Mesenchymal stem cell (in vitro differentiated cells and primary cell): ENCODE results near the gene SSBP2.
"Not testable (repeated sequence)": the region's sequence is repeated elsewhere in the genome, so short reads cannot be mapped to it uniquely, and the experiment has no call there.

Source experiments
- DNase-seq: peaks from one replicate; pipeline ENCODE4 v3.0.0-alpha.2; 2013
- H2AFZ ChIP-seq: one replicate; pipeline ENCODE4 v1.6.1; 2013; ENCODE audit warnings: low read depth, mild to moderate bottlenecking, control low read depth, inconsistent platforms, low read length, moderate library complexity
- H2AK5ac ChIP-seq: 2 replicates; pipeline ENCODE4 v1.6.1; 2013; ENCODE audit warnings: low read length, moderate library complexity, mild to moderate bottlenecking, inconsistent platforms; ENCODE audit not compliant: severe bottlenecking
- H2BK120ac ChIP-seq: one replicate; pipeline ENCODE4 v1.6.1; 2013; ENCODE audit warnings: low read depth, mild to moderate bottlenecking, inconsistent platforms, low read length, moderate library complexity
- H2BK12ac ChIP-seq, 2 experiments: one replicate each; pipeline ENCODE4 v1.6.1; 2013; ENCODE audit warnings: inconsistent platforms in 2 of 2, low read length in 2 of 2, mild to moderate bottlenecking in 2 of 2, moderate library complexity in 2 of 2, control low read depth in 1 of 2
- H2BK15ac ChIP-seq: one replicate; pipeline ENCODE4 v1.6.1; 2013; ENCODE audit warnings: mild to moderate bottlenecking, low read depth, inconsistent platforms; ENCODE audit not compliant: poor library complexity, severe bottlenecking
- H2BK5ac ChIP-seq: 2 replicates; pipeline ENCODE4 v1.6.1; 2013; ENCODE audit warnings: low read depth, mild to moderate bottlenecking, low read length, control low read depth, inconsistent platforms; ENCODE audit not compliant: poor library complexity, severe bottlenecking
- H3K14ac ChIP-seq, 2 experiments: one replicate each; pipeline ENCODE4 v1.6.1; 2013; ENCODE audit warnings: inconsistent platforms in 2 of 2, low read length in 2 of 2, control low read depth in 1 of 2, mild to moderate bottlenecking in 1 of 2, moderate library complexity in 1 of 2
- H3K18ac ChIP-seq, 2 experiments: one replicate each; pipeline ENCODE4 v1.6.1; 2013; ENCODE audit warnings: inconsistent platforms in 2 of 2, low read length in 2 of 2, control low read depth in 1 of 2, low read depth in 1 of 2, mild to moderate bottlenecking in 1 of 2
- H3K23ac ChIP-seq, 2 experiments: one replicate each; pipeline ENCODE4 v1.6.1; 2013; ENCODE audit warnings: inconsistent platforms in 2 of 2, low read length in 2 of 2, mild to moderate bottlenecking in 2 of 2, moderate library complexity in 2 of 2, control low read depth in 1 of 2
- H3K27ac ChIP-seq: 2 replicates; pipeline ENCODE4 v1.5.1; 2013; ENCODE audit warnings: mild to moderate bottlenecking, moderate library complexity, low read length, control low read depth, inconsistent platforms; ENCODE audit not compliant: poor library complexity, severe bottlenecking
- H3K27me3 ChIP-seq, 2 experiments: 2 replicates each; pipeline versions ENCODE4 v1.6.1 to v1.7.0; 2013; ENCODE audit warnings: low read length in 2 of 2, mild to moderate bottlenecking in 2 of 2, moderate library complexity in 2 of 2, control low read depth in 1 of 2, inconsistent platforms in 1 of 2; ENCODE audit not compliant: control insufficient read depth in 1 of 2, insufficient read depth in 1 of 2
- H3K36me3 ChIP-seq, 2 experiments: 2 replicates each; pipeline versions ENCODE4 v1.6.1 to v1.7.0; 2013; ENCODE audit warnings: low read length in 2 of 2, control low read depth in 1 of 2, inconsistent platforms in 1 of 2, low read depth in 1 of 2, mild to moderate bottlenecking in 1 of 2; ENCODE audit not compliant: insufficient read depth in 2 of 2, control insufficient read depth in 1 of 2
- H3K4ac ChIP-seq, 2 experiments: one replicate each; pipeline ENCODE4 v1.6.1; 2013; ENCODE audit warnings: inconsistent platforms in 2 of 2, low read length in 2 of 2, mild to moderate bottlenecking in 2 of 2, moderate library complexity in 2 of 2, control low read depth in 1 of 2, low read depth in 1 of 2
- H3K4me1 ChIP-seq: 2 replicates; pipeline ENCODE4 v1.6.1; 2013; ENCODE audit warnings: low read depth, low read length, control low read depth; ENCODE audit not compliant: control insufficient read depth, insufficient read depth
- H3K4me2 ChIP-seq: 2 replicates; pipeline ENCODE4 v1.6.1; 2013; ENCODE audit warnings: low read length, mild to moderate bottlenecking, inconsistent platforms; ENCODE audit not compliant: poor library complexity, severe bottlenecking
- H3K4me3 ChIP-seq, 2 experiments: 2 replicates each; pipeline versions ENCODE4 v1.5.1 to v1.7.0; 2013; ENCODE audit warnings: low read length in 2 of 2, mild to moderate bottlenecking in 2 of 2, control low read depth in 1 of 2, low read depth in 1 of 2; ENCODE audit not compliant: insufficient read depth in 1 of 2
- H3K79me1 ChIP-seq: replicated peaks from 2 replicates; pipeline ENCODE4 v1.6.1; 2013; ENCODE audit warnings: mild to moderate bottlenecking, control low read depth, low read length, inconsistent platforms; ENCODE audit not compliant: poor library complexity, severe bottlenecking
- H3K9ac ChIP-seq: 2 replicates; pipeline ENCODE4 v1.7.0; 2013; ENCODE audit warnings: mild to moderate bottlenecking, low read length, moderate library complexity
- H3K9me3 ChIP-seq: 2 replicates; pipeline ENCODE4 v1.7.0; 2013; ENCODE audit warnings: mild to moderate bottlenecking, low read length; ENCODE audit not compliant: control insufficient read depth
- H4K8ac ChIP-seq: one replicate; pipeline ENCODE4 v1.6.1; 2013; ENCODE audit warnings: inconsistent platforms, mild to moderate bottlenecking, low read length, moderate library complexity
- H4K91ac ChIP-seq: one replicate; pipeline ENCODE4 v1.6.1; 2013; ENCODE audit warnings: mild to moderate bottlenecking, low read length, inconsistent platforms
- WGBS: methylation state at CpG from one replicate; pipeline ENCODE4 v1.1.7; 2013; ENCODE audit warnings: mixed read lengths; 5-methylcytosine and 5-hydroxymethylcytosine counted together

The SSBP2 gene

DNA sequence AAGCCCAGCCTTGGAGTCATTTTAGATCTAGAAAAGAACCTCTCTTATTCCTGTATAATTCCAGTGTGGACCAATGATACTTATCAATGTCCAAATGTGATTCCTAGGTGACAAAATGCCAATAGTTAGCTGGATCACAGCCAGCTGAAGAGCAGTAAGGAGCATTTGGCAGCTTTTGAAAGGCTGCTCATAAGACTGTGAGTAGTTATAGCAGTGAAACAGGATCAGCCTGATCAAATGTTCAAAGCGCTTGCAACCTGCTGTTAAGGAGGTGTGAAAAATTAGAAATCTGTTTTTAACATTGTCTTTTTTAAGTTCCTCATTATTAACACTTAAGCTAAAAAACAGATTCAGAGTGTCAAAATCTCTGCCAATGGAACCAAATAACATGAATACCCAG lies 85.1 kb downstream of the SSBP2 start:
- no peaks in the 10 kb centered on the region for H3K36me3 ChIP-seq
- no peak for DNase-seq
- peaks cover 3% of the 10 kb centered on the region for H3K79me1 ChIP-seq
- H3K27me3 ChIP-seq: no peaks in the 10 kb centered on the region
- H3K9me3 ChIP-seq: peaks cover under 1% of the 10 kb centered on the region
- no peak overlapping the region for H3K23ac ChIP-seq
- H2AFZ ChIP-seq: no peak overlapping the region
- no peak overlapping the region for H2BK120ac ChIP-seq
- no peak overlapping the region for H3K18ac ChIP-seq
- H3K4me1 ChIP-seq: no peaks in the 10 kb centered on the region
- H3K9ac ChIP-seq: no peak overlapping the region
- no peak overlapping the region for H4K91ac ChIP-seq
- no peak overlapping the region for H2BK5ac ChIP-seq
- no peak overlapping the region for H3K4me3 ChIP-seq
- H2BK12ac ChIP-seq: no peak overlapping the region
- H3K4me2 ChIP-seq: no peak overlapping the region
- H4K8ac ChIP-seq: no peak overlapping the region
- H2AK5ac ChIP-seq: no peak overlapping the region
- H2BK15ac ChIP-seq: no peak overlapping the region
- no peak overlapping the region for H3K27ac ChIP-seq
- no peak overlapping the region for H3K4ac ChIP-seq
- WGBS: no CpG with 5 or more reads among the region's 1 CpG
- H3K14ac ChIP-seq: no peak overlapping the region

DNA sequence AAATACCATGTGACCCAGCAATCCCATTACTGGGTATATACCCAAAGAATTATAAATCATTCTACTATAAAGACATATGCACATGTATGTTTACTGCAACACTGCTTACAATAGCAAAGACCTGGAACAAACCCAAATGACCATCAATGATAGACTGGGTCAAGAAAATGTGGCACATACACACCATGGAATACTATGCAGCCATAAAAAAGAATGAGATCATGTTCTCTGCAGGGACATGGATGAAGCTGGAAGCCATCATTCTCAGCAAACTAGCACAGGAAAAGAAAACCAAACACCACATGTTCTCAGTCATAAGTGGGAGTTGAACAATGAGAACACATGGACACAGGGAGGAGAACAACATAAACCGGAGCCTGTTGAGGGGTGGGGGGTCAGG lies 90.3 kb downstream of the SSBP2 start:
- H3K4me3 ChIP-seq, H3K9me3 ChIP-seq, H3K4me2 ChIP-seq, H3K36me3 ChIP-seq, H3K79me1 ChIP-seq, H3K27me3 ChIP-seq, H4K91ac ChIP-seq, H4K8ac ChIP-seq, H2BK12ac ChIP-seq, H3K9ac ChIP-seq, H2BK120ac ChIP-seq, H3K14ac ChIP-seq, H3K18ac ChIP-seq, H3K27ac ChIP-seq, H2AK5ac ChIP-seq, H2BK5ac ChIP-seq, H3K23ac ChIP-seq, H2AFZ ChIP-seq, H3K4ac ChIP-seq, H3K4me1 ChIP-seq, DNase-seq, H2BK15ac ChIP-seq: not testable (repeated sequence)
- 100% methylated on average over 1 of the region's 1 CpG for WGBS

- H2BK12ac ChIP-seq: no peak overlapping the region
- H3K4ac ChIP-seq: no peak overlapping the region
- no peak overlapping the region for H2BK120ac ChIP-seq
- no peaks in the 10 kb centered on the region for H3K36me3 ChIP-seq
- no peak overlapping the region for H3K4me3 ChIP-seq
- no peak for DNase-seq
- H3K79me1 ChIP-seq: peaks cover 2% of the 10 kb centered on the region
- no peaks in the 10 kb centered on the region for H3K4me1 ChIP-seq
- H3K18ac ChIP-seq: no peak overlapping the region
- no peak overlapping the region for H3K14ac ChIP-seq
- no peak overlapping the region for H3K4me2 ChIP-seq
- peaks cover 3% of the 10 kb centered on the region for H3K9me3 ChIP-seq
- H3K27me3 ChIP-seq: no peaks in the 10 kb centered on the region
- H3K23ac ChIP-seq: no peak overlapping the region
- H2BK15ac ChIP-seq: no peak overlapping the region
- H2BK5ac ChIP-seq: no peak overlapping the region
- no peak overlapping the region for H4K8ac ChIP-seq
- H3K27ac ChIP-seq: no peak overlapping the region
- no peak overlapping the region for H2AFZ ChIP-seq
- no peak overlapping the region for H2AK5ac ChIP-seq
- no peak overlapping the region for H4K91ac ChIP-seq
- no peak overlapping the region for H3K9ac ChIP-seq
- WGBS: no CpG with 5 or more reads among the region's 1 CpG
These were observed 93.5 kb downstream of the SSBP2 start for GRCh38 chr5:81657386-81657785.

- Histone ChIP-seq H2BK12ac (no peak overlapping the region), H3K9me3 (peaks cover 3% of the 10 kb centered on the region), H3K4me3 (no peak overlapping the region), H2AFZ (no peak overlapping the region), H3K36me3 (no peaks in the 10 kb centered on the region), H3K23ac (no peak overlapping the region), H4K91ac (no peak overlapping the region), H3K9ac (no peak overlapping the region), H3K27ac (no peak overlapping the region), H3K18ac (no peak overlapping the region), H2BK15ac (no peak overlapping the region), H2BK120ac (no peak overlapping the region), H3K27me3 (no peaks in the 10 kb centered on the region), H3K4ac (no peak overlapping the region), H3K4me1 (no peaks in the 10 kb centered on the region), H3K79me1 (peaks cover 2% of the 10 kb centered on the region), H3K14ac (no peak overlapping the region), H3K4me2 (no peak overlapping the region), H2AK5ac (no peak overlapping the region), H2BK5ac (no peak overlapping the region), H4K8ac (no peak overlapping the region)
- no CpG with 5 or more reads among the region's 3 CpGs for WGBS
- DNase-seq: no peak
These were observed 94.1 kb downstream of the SSBP2 start for GRCh38 chr5:81656783-81657182.
